Type B pancreatic cell (in vitro differentiated cells): Measurements from ENCODE around the gene NTM. TPM values are rescaled to one million over a fixed set of nuclear protein-coding genes. Genes with fewer than 3 reads are reported as not detected.
A peak's percentile ranks its signal among the peaks of the same experiment; 100 is the strongest.

Source experiments
- DNase-seq: peaks from one replicate; pipeline ENCODE4 v3.0.0; 2021; ENCODE audit warnings: mixed read lengths; ENCODE audit not compliant: unreplicated experiment; ENCODE audit errors: extremely low spot score
- H3K27ac Mint-ChIP-seq: 2 replicates; pipeline ENCODE4 v1.8.0; 2021; ENCODE audit warnings: mild to moderate bottlenecking, mixed read lengths
- H3K27me3 Mint-ChIP-seq: 2 replicates; pipeline ENCODE4 v1.8.0; 2021; ENCODE audit warnings: mixed read lengths
- H3K36me3 Mint-ChIP-seq: 2 replicates; pipeline ENCODE4 v1.8.0; 2021; ENCODE audit warnings: mixed read lengths
- H3K4me1 Mint-ChIP-seq: one replicate; pipeline ENCODE4 v1.8.0; 2021; ENCODE audit warnings: mixed read lengths; ENCODE audit not compliant: unreplicated experiment
- H3K4me3 Mint-ChIP-seq: 2 replicates; pipeline ENCODE4 v1.8.0; 2021; ENCODE audit warnings: mild to moderate bottlenecking, mixed read lengths
- H3K9me3 Mint-ChIP-seq: 2 replicates; pipeline ENCODE4 v1.8.0; 2021; ENCODE audit warnings: mixed read lengths
- total RNA-seq: library from RNA; stranded (reverse); gene quantifications from 2 replicates; pipeline ENCODE4 v1.2.1, GENCODE V29; 2021; ENCODE audit warnings: low replicate concordance
- TF ChIP-seq, protein P1 (sequence below): fragments of 200-600 bp; sonication (generic); conservative IDR thresholded peaks from 2 replicates; pipeline ENCODE4 v1.5.0; 2021; ENCODE audit warnings: antibody characterized with exemption, mild to moderate bottlenecking

NTM gene
- total RNA-seq, 1 donor from 2014 or later: 19.2 TPM

DNA sequence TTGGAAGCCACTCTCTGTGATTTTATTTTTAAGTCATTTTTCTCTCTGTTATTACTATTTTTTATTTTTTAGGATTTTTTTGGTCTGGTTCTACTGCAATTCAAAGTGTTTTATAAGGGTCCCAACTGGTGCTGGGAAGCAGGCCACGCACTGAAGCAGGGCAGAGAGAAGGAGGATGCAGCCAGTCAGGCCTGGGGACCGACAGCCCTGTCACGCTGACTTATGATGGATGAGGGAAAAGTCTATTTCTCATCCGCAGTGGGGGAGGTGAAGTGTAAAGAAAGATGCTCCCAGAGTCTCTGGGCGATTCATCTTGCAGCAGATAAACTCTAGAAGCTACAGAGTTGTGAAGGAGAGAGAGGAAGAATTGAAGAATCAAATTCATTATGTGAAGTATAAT lies 191.6 kb downstream of the NTM start:
- peaks cover 35% of the 10 kb centered on the region for H3K27me3 Mint-ChIP-seq
- no peaks in the 10 kb centered on the region for H3K9me3 Mint-ChIP-seq
- TF ChIP-seq, protein P1, sequence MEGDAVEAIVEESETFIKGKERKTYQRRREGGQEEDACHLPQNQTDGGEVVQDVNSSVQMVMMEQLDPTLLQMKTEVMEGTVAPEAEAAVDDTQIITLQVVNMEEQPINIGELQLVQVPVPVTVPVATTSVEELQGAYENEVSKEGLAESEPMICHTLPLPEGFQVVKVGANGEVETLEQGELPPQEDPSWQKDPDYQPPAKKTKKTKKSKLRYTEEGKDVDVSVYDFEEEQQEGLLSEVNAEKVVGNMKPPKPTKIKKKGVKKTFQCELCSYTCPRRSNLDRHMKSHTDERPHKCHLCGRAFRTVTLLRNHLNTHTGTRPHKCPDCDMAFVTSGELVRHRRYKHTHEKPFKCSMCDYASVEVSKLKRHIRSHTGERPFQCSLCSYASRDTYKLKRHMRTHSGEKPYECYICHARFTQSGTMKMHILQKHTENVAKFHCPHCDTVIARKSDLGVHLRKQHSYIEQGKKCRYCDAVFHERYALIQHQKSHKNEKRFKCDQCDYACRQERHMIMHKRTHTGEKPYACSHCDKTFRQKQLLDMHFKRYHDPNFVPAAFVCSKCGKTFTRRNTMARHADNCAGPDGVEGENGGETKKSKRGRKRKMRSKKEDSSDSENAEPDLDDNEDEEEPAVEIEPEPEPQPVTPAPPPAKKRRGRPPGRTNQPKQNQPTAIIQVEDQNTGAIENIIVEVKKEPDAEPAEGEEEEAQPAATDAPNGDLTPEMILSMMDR: no peak
- no peak for DNase-seq
- H3K27ac Mint-ChIP-seq: no peak overlapping the region
- H3K36me3 Mint-ChIP-seq: no peaks in the 10 kb centered on the region
- H3K4me3 Mint-ChIP-seq: no peak overlapping the region
- peaks cover 25% of the 10 kb centered on the region for H3K4me1 Mint-ChIP-seq

- H3K9me3 Mint-ChIP-seq: no peaks in the 10 kb centered on the region
- TF ChIP-seq, protein P1: no peak
- H3K27ac Mint-ChIP-seq: no peak overlapping the region
- no peaks in the 10 kb centered on the region for H3K36me3 Mint-ChIP-seq
- H3K4me1 Mint-ChIP-seq: peaks cover 14% of the 10 kb centered on the region
- H3K4me3 Mint-ChIP-seq: no peak overlapping the region
- H3K27me3 Mint-ChIP-seq: peaks cover 27% of the 10 kb centered on the region
- DNase-seq: no peak
Measured at GRCh38 chr11:131568318-131568717, 197.9 kb downstream of the NTM start.

GRCh38 chr11:131571571-131571970 lies 201.2 kb downstream of the NTM start:
- TF ChIP-seq, protein P1: no peak
- Mint-ChIP-seq H3K27me3 (peaks cover 24% of the 10 kb centered on the region), H3K4me3 (no peak overlapping the region), H3K4me1 (peaks cover 12% of the 10 kb centered on the region), H3K9me3 (no peaks in the 10 kb centered on the region), H3K36me3 (no peaks in the 10 kb centered on the region), H3K27ac (no peak overlapping the region)
- DNase-seq: no peak

- no peak overlapping the region for H3K27ac Mint-ChIP-seq
- H3K4me1 Mint-ChIP-seq: peaks cover 8% of the 10 kb centered on the region
- no peak overlapping the region for H3K4me3 Mint-ChIP-seq
- H3K27me3 Mint-ChIP-seq: peaks cover 20% of the 10 kb centered on the region
- no peak for DNase-seq
- H3K36me3 Mint-ChIP-seq: no peaks in the 10 kb centered on the region
- TF ChIP-seq, protein P1: no peak
- H3K9me3 Mint-ChIP-seq: no peaks in the 10 kb centered on the region
Measured at GRCh38 chr11:131572423-131572822, 202.0 kb downstream of the NTM start.

DNA sequence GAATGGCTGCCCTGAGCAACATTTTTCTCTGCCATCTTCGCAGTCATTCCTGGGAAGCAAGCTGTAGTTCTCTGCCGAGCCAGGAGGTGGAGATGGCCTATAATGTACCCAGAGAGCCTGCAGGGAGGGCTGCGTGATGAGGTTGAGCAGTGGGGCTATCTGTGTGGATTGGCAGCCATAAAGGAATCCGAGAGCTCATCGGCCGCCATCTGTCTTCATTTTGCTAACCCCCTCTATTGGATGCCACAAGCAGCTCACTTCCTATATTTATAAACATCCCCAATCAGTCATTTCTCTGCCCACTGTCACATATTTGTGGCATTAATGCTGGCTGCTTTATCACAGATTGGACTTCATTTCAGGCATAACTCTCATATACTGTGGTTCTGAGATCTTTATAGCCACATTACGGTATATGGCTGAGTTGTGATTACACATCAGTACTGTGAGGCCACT lies 209.5 kb downstream of the NTM start:
- no peak for DNase-seq
- H3K4me1 Mint-ChIP-seq: peaks cover 39% of the 10 kb centered on the region
- H3K9me3 Mint-ChIP-seq: no peaks in the 10 kb centered on the region
- no peak overlapping the region for H3K4me3 Mint-ChIP-seq
- TF ChIP-seq, protein P1: peak; percentile 71
- peaks cover 33% of the 10 kb centered on the region for H3K27me3 Mint-ChIP-seq
- H3K36me3 Mint-ChIP-seq: no peaks in the 10 kb centered on the region
- no peak overlapping the region for H3K27ac Mint-ChIP-seq

GRCh38 chr11:131580476-131580875 lies 210.1 kb downstream of the NTM start:
- TF ChIP-seq, protein P1: no peak
- peaks cover 41% of the 10 kb centered on the region for H3K4me1 Mint-ChIP-seq
- H3K27me3 Mint-ChIP-seq: peaks cover 33% of the 10 kb centered on the region
- H3K27ac Mint-ChIP-seq: no peak overlapping the region
- no peak for DNase-seq
- H3K36me3 Mint-ChIP-seq: no peaks in the 10 kb centered on the region
- no peak overlapping the region for H3K4me3 Mint-ChIP-seq
- H3K9me3 Mint-ChIP-seq: no peaks in the 10 kb centered on the region
